GM11168 (cell line): ENCODE data around the gene IFI30.

ENCODE experiments used
- in situ Hi-C: fragments of 300-500 bp; cut with MboI; formaldehyde crosslinking; loops from one replicate; pipeline ENCODE4 v1.12.0; 2022; ENCODE audit warnings: low sequenced_read_pairs; ENCODE audit not compliant: unreplicated experiment

Gene IFI30

GRCh38 chr19:18167975-18168645 is 5.5 kb upstream of the IFI30 start:
- in situ Hi-C loops, result no loop called here

GRCh38 chr19:18168673-18169381 is 4.8 kb upstream of the IFI30 start:
- in situ Hi-C loops, result no loop called here

- in situ Hi-C loops, result no loop called here
Measured at GRCh38 chr19:18170714-18171255, 2.8 kb upstream of the IFI30 start.

GRCh38 chr19:18171605-18172327 is 1.8 kb upstream of the IFI30 start:
- in situ Hi-C loops, result no loop called here

- in situ Hi-C loops, result no loop called here
Measured at GRCh38 chr19:18172331-18173053, 1.1 kb upstream of the IFI30 start.

GRCh38 chr19:18173054-18173571 is 500 bp upstream of the IFI30 start:
- in situ Hi-C loops, result no loop called here

- in situ Hi-C loops, result no loop called here
Measured at GRCh38 chr19:18174983-18175382, 1.4 kb downstream of the IFI30 start.

GRCh38 chr19:18176367-18177310 is 3.0 kb downstream of the IFI30 start:
- in situ Hi-C loops, result no loop called here

GRCh38 chr19:18179957-18180356 is 6.3 kb downstream of the IFI30 start:
- in situ Hi-C loops, result no loop called here

GRCh38 chr19:18183529-18183928 is 9.9 kb downstream of the IFI30 start:
- in situ Hi-C loops, result no loop called here

GRCh38 chr19:18185538-18185937 is 11.9 kb downstream of the IFI30 start:
- in situ Hi-C loops, result no loop called here

- in situ Hi-C loops, result no loop called here
Measured at GRCh38 chr19:18190278-18190677, 16.7 kb downstream of the IFI30 start.

- in situ Hi-C loops, result no loop called here
Measured at GRCh38 chr19:18191640-18192062, 18.0 kb downstream of the IFI30 start.

GRCh38 chr19:18192673-18193387 is 19.2 kb downstream of the IFI30 start, which contains the start of gene MPV17L2:
MPV17L2 (plus strand) TSS chr19:18193218; CDS start chr19:18193282, 64 bp downstream.
- in situ Hi-C loops, result no loop called here

- in situ Hi-C loops, result no loop called here
Measured at GRCh38 chr19:18193388-18194180, 20.0 kb downstream of the IFI30 start.

GRCh38 chr19:18194181-18194530 is 20.5 kb downstream of the IFI30 start:
- in situ Hi-C loops, result no loop called here

GRCh38 chr19:18194554-18195238 is 21.1 kb downstream of the IFI30 start:
- in situ Hi-C loops, result no loop called here
